ENCODE measurements around the gene ZC3H12C.

ZC3H12C gene

GRCh38 chr11:110100476-110101240, 7.5 kb downstream of the ZC3H12C start:
- DNase-seq: no peak

GRCh38 chr11:110106713-110107274, 13.6 kb downstream of the ZC3H12C start:
- DNase-seq: no peak

DNA sequence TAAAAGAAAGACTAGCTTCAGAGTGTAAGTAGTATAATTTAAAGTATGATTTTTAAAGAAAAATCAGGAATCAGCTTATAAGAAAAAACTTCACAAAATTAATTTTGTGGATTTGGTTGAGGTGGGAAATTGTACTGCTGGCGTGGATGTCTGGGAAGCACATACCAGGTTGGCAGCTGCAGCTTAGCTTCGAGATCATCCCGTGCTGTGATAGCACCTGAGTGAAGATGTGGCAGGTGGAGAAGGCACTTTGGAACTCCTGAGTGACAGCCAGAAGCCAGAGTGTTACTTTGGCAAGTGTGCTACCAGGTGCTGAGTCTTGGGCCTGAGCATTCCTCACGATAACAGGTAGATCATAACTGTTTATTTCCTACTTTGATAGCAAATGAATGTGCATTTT, 17.7 kb downstream of the ZC3H12C start:
- DNase-seq: no peak

DNA sequence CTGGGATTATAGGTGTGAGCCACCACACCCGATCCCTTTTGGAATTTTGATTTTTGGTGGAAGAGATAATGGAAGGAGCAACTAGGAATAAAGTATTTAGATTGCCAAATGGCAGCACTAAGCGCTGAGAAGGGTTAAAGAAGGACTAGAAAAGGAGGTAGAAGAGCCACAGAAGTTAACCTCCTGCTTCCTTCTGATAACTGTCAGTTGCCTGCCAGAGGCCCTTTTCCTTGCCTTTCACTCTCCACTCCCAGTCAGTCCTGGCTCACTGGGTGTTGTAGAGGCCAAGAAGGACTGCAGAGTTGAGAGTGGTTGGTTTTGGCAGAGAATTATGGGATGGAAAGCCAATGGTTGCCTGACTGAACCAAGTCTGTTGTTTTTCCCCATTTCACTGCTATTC, 19.3 kb downstream of the ZC3H12C start:
- DNase-seq: no peak

GRCh38 chr11:110113505-110113904, 20.3 kb downstream of the ZC3H12C start:
- no peak for DNase-seq

- DNase-seq: no peak
These were observed 20.8 kb downstream of the ZC3H12C start for GRCh38 chr11:110113973-110114372.

- no peak for DNase-seq
These were observed 26.1 kb downstream of the ZC3H12C start for GRCh38 chr11:110119317-110119716.

DNA sequence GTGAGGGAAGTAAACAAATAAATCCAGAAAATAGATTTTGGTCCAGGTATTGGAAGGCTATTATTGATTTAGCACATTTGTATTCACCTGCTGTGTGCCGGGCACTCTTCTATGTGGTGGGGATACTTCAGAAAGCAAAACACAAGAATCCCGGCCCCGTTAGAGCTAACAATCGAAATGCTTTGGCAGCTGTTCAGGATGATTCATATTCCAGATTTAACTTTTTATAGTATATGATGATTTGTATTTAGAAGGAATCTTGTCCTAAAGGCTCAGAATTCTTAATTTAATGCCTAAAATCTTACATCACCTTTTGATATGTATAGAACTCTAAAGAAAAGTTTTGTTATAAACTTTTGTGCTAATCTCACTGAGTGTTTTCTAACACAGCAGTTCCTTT, 28.0 kb downstream of the ZC3H12C start:
- no peak for DNase-seq

GRCh38 chr11:110123003-110123402, 29.8 kb downstream of the ZC3H12C start:
- no peak for DNase-seq

- no peak for DNase-seq
These were observed 31.4 kb downstream of the ZC3H12C start for GRCh38 chr11:110124605-110125004.

- no peak for DNase-seq
These were observed 32.4 kb downstream of the ZC3H12C start for GRCh38 chr11:110125632-110126031.

DNA sequence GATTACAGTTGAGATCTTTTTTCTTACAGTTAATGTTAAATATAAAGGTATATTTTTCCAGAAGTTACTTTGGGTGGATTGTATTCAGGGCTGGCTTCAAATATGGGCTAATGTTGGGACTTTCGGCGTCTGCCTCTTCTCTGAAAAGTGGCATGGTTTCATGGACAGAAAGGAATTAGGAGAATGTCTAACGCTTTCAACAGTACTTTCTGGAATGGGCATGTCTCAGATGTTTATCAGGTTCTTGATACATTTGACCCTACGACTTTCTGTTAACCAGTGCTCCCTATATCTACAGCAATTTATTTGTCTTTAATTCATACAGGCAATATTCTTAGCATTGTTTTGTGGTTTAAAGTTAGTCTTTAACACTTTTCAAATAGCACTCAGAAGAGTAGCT, 33.7 kb downstream of the ZC3H12C start:
- DNase-seq: no peak

DNA sequence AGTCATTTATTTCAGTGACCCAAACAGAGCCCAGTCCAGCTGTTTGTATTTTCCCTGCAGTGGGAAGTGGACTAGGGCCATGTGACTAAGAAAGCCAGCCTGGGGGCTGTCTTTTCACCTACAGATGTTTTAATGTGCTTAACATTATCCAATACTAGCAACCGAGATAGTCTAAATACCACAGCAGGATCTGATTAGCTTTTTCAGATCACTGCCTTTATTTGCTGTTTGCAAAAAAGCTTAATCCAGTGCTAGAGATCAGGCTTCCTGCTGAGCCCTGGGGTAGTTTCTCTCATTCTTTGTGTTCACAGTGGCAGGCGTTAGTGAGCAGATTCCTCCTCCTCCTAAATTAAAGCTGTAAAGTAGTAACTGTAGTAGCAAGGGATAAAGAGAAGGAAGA, 35.0 kb downstream of the ZC3H12C start:
- DNase-seq: no peak

DNA sequence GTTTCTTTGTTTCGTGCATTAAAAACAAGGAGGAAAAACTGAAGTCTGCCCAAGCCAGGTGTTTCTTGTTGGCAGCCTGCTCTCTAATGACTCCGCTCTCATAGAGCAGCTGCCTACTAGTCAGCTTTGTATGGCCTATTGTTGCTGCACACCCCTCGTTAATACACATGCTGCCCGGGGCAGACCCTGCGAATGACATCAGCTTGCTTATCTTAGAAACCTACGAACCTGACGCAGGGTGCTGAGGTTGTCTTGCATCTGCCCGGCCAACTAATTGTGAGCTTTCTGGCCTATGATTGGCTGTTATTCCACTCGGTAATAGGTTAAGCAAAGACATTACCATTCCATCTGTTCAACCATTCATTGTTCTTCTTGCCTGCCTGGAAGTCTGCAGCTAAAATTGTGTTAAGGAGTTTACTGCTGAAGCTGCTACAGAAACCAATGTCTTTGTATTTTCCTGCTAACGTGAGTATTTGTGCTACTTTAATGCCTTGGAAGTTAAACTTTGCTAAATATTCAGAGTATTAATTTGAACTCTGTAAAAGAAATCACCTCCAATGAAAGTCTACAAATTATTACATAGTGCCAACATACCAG, 37.5 kb downstream of the ZC3H12C start:
- DNase-seq: no peak

GRCh38 chr11:110131386-110132123, 38.4 kb downstream of the ZC3H12C start:
- DNase-seq: no peak

DNA sequence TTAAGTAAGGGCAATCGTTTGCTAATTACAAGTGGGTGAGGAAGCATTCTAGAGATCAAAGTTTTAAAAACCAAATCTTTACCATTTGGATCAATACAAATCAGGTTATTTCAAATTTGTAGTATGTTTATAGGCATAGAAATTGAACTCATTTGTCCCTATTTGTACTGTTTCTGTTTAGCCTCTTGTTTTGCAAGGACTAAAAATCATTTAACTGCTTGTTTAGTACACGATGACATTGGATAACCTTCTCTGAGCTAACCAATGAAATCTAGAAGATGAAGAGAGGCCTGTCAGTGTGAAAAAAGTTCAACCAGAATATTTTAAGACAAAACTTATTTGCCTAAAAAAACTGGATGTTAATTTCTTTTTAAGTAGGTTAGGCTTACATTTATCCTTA, 40.0 kb downstream of the ZC3H12C start:
- no peak for DNase-seq

GRCh38 chr11:110134110-110134509, 40.9 kb downstream of the ZC3H12C start:
- no peak for DNase-seq

GRCh38 chr11:110141812-110142211, 48.6 kb downstream of the ZC3H12C start:
- DNase-seq: no peak

DNA sequence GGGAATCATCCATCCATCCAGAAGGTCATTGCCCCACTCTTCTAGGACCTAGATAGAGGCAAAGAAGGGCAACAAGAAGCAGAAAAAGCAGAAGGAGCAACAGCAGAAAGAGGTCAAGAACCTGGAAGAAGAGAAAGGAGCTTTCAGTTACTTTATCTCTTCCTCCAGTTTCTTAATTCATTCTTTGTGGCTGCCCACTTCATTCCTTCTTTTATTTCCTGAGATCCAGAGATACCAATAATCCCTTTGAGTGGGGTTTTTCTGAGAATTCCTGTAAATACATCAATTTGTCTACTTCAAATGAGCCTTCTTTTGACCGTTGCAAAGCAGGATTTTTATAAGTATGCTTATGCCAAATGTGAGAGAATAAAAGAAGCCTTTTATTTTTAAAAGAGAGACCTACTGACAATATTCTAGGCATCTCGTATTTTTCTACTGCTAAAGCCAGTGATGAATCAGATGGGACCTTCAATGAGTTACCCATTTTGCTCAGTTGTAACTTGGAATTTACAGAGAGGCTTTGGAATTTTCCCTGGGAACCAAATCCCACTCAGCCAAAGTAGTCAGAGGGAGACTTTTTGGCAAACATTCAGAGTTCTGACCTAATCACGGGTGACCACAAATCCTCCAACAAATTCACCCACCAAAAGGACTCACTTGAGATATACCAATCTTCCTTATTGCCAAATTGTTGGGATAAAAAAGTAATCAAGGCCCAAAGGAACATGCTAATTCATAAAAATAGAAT, 54.9 kb downstream of the ZC3H12C start:
- no peak for DNase-seq

GRCh38 chr11:110148775-110149744, 55.9 kb downstream of the ZC3H12C start:
- no peak for DNase-seq

GRCh38 chr11:110152199-110152598, 59.0 kb downstream of the ZC3H12C start:
- DNase-seq: no peak

DNA sequence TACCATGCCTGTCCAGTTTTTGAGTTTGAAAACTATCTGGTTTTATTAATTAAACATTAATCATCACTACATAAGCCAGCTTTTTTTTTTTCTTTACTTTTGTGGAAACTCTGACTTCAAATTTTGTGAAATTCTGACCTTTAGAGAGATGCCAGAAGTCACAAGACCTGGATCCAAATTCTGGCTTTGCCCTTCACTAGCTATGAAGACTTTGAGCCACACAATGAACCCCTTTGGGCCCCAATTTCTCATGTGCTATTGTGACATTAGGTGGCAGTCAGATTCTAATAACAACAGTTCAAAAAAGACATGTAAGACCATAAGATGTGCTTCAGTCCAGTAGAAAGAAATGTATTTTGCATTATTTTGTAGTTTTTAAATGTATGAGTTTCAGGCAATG, 60.3 kb downstream of the ZC3H12C start:
- DNase-seq: no peak

All from NCI-H1048 (cell line).